CD4-positive, alpha-beta T cell (primary cell): ENCODE results near the gene SMIM41. TPM values are rescaled to one million over a fixed set of nuclear protein-coding genes. Genes with fewer than 3 reads are reported as not detected.

Experiments used
- ATAC-seq: fragments of 200-7000 bp; cut with Tn5 transposase; one replicate; pipeline ENCODE4 v1.10.0; 2022; ENCODE audit warnings: mild to moderate bottlenecking; ENCODE audit not compliant: poor library complexity
- CTCF ChIA-PET: fragments of 350-600 bp; sonication (Branson Sonifier 250); formaldehyde crosslinking; loops from one replicate; lab custom pipeline; 2021; ENCODE audit warnings: antibody characterized with exemption, inconsistent platforms; lab: Charles Lee
- POLR2A ChIA-PET: fragments of 350-600 bp; sonication (Branson Sonifier 250); formaldehyde crosslinking; loops from one replicate; lab custom pipeline; 2021; ENCODE audit warnings: antibody characterized with exemption, inconsistent platforms; lab: Charles Lee
- DNase-seq, 14 experiments: peaks; one replicate each; pipeline ENCODE4 v3.0.0-alpha.2; 2013 to 2020; ENCODE audit warnings: mixed read lengths in 2 of 14
- H3K27ac ChIP-seq, 2 donors: one replicate each; pipeline versions ENCODE4 v1.5.1 to v1.7.0; 2013; ENCODE audit warnings: low read length in 2 of 2, low read depth in 1 of 2, mild to moderate bottlenecking in 1 of 2
- H3K27me3 ChIP-seq, 2 experiments: 1 replicate in 1 of 2; 2 replicates in 1 of 2; pipeline versions ENCODE4 v1.6.1 to v1.7.0; 2013; ENCODE audit warnings: low read length in 2 of 2, control low read depth in 1 of 2, mild to moderate bottlenecking in 1 of 2, moderate library complexity in 1 of 2; ENCODE audit not compliant: insufficient read depth in 2 of 2, control insufficient read depth in 1 of 2
- H3K36me3 ChIP-seq: one replicate; pipeline ENCODE4 v1.6.1; 2013; ENCODE audit warnings: low read length, control low read depth; ENCODE audit not compliant: insufficient read depth
- H3K4me1 ChIP-seq: one replicate; pipeline ENCODE4 v1.6.1; 2013; ENCODE audit warnings: low read length, control low read depth; ENCODE audit not compliant: insufficient read depth
- H3K4me3 ChIP-seq: one replicate; pipeline ENCODE4 v1.5.1; 2013; ENCODE audit warnings: mild to moderate bottlenecking, low read length, moderate library complexity
- H3K9me3 ChIP-seq, 2 experiments: 1 replicate in 1 of 2; 2 replicates in 1 of 2; pipeline versions ENCODE4 v1.6.1 to v1.7.0; 2013; ENCODE audit warnings: low read length in 2 of 2, mild to moderate bottlenecking in 2 of 2, control low read depth in 1 of 2, moderate library complexity in 1 of 2; ENCODE audit not compliant: control insufficient read depth in 1 of 2, insufficient read depth in 1 of 2
- H3K27ac Mint-ChIP-seq: one replicate; pipeline ENCODE4 v1.8.0; 2020; ENCODE audit warnings: mixed read lengths
- H3K27me3 Mint-ChIP-seq: one replicate; pipeline ENCODE4 v1.8.0; 2021; ENCODE audit warnings: mixed read lengths
- H3K36me3 Mint-ChIP-seq: one replicate; pipeline ENCODE4 v1.8.0; 2021; ENCODE audit warnings: low read depth, mixed read lengths
- H3K4me1 Mint-ChIP-seq: one replicate; pipeline ENCODE4 v1.8.0; 2021; ENCODE audit warnings: low read depth, mixed read lengths
- H3K4me3 Mint-ChIP-seq: one replicate; pipeline ENCODE4 v1.8.0; 2020; ENCODE audit warnings: mild to moderate bottlenecking, mixed read lengths
- H3K9me3 Mint-ChIP-seq: one replicate; pipeline ENCODE4 v1.8.0; 2020; ENCODE audit warnings: mixed read lengths
- CTCF ChIP-seq: fragments of 200-600 bp; IDR thresholded peaks from one replicate; pipeline ENCODE4 v1.8.0; 2022; ENCODE audit warnings: antibody characterized with exemption, mild to moderate bottlenecking
- intact Hi-C, 2 experiments: fragments of 100-400 bp; cut with DNase I in 1 of 2; cut with micrococcal nuclease in 1 of 2; formaldehyde crosslinking; loops; one replicate each; pipeline versions ENCODE4 v1.15.1 to v1.9.0; 2023 to 2025; cut with DNase I, micrococcal nuclease
- total RNA-seq, 174 experiments: library from RNA in 2 of 174; stranded (reverse) in 2 of 174; gene quantifications; one replicate each; pipeline ENCODE4 v1.2.3 and lab custom pipeline; 2021 to 2026

SMIM41 gene
- total RNA-seq, 2 experiments from 2014 or later = not detected

GRCh38 chr12:52130711-52131110, 51.2 kb downstream of the SMIM41 start:
- no peaks in the 10 kb centered on the region for H3K36me3 ChIP-seq
- intact Hi-C loops = no loop called here
- DNase-seq (no peak), ATAC-seq (no peak)
- H3K4me3 ChIP-seq = no peak overlapping the region
- Mint-ChIP-seq H3K4me1 (no peaks in the 10 kb centered on the region), H3K4me3 (no peak overlapping the region), H3K9me3 (no peaks in the 10 kb centered on the region), H3K27ac (no peak overlapping the region), H3K27me3 (peaks cover 11% of the 10 kb centered on the region), H3K36me3 (no peaks in the 10 kb centered on the region)
- no peaks in the 10 kb centered on the region for H3K9me3 ChIP-seq
- no peaks in the 10 kb centered on the region for H3K4me1 ChIP-seq
- H3K27ac ChIP-seq = no peak overlapping the region
- H3K27me3 ChIP-seq = peaks cover 0 to 8% of the 10 kb centered on the region in 2 experiments
- ChIA-PET POLR2A (no interaction called here), CTCF (no interaction called here)
- no peak for TF ChIP-seq CTCF

GRCh38 chr12:52132754-52133161, 53.3 kb downstream of the SMIM41 start:
- H3K27me3 Mint-ChIP-seq = no peaks in the 10 kb centered on the region

GRCh38 chr12:52137746-52138145, 58.2 kb downstream of the SMIM41 start:
- Histone ChIP-seq H3K36me3 (no peaks in the 10 kb centered on the region), H3K27me3 (peaks cover 0 to 5% of the 10 kb centered on the region in 2 experiments), H3K4me3 (no peak overlapping the region), H3K27ac (no peak overlapping the region), H3K4me1 (no peaks in the 10 kb centered on the region), H3K9me3 (no peaks in the 10 kb centered on the region)
- no peaks in the 10 kb centered on the region for H3K4me1 Mint-ChIP-seq
- H3K27me3 Mint-ChIP-seq = peaks cover 5% of the 10 kb centered on the region
- ChIA-PET CTCF (no interaction called here), POLR2A (no interaction called here)
- intact Hi-C loops = no loop called here
- ATAC-seq = no peak
- H3K36me3 Mint-ChIP-seq = no peaks in the 10 kb centered on the region
- H3K27ac Mint-ChIP-seq = no peak overlapping the region
- no peak overlapping the region for H3K4me3 Mint-ChIP-seq
- no peak for DNase-seq
- TF ChIP-seq CTCF = no peak
- H3K9me3 Mint-ChIP-seq = no peaks in the 10 kb centered on the region

More at GRCh38 chr12:52132754-52133161, 53.3 kb downstream of the SMIM41 start:
- ATAC-seq (no peak), DNase-seq (no peak)
- H3K36me3 Mint-ChIP-seq = no peaks in the 10 kb centered on the region
- intact Hi-C loops = no loop called here
- Histone ChIP-seq H3K36me3 (no peaks in the 10 kb centered on the region), H3K4me3 (no peak overlapping the region), H3K4me1 (no peaks in the 10 kb centered on the region), H3K27ac (no peak overlapping the region), H3K9me3 (no peaks in the 10 kb centered on the region), H3K27me3 (no peaks in the 10 kb centered on the region)
- no peak overlapping the region for H3K4me3 Mint-ChIP-seq
- ChIA-PET POLR2A (no interaction called here), CTCF (interaction anchor here (1.1 kb wide), 1 partner anchor 11 kb away, joined by 3 read pairs; no protein-coding TSS in a partner anchor)
- no peaks in the 10 kb centered on the region for H3K9me3 Mint-ChIP-seq
- TF ChIP-seq CTCF = no peak
- H3K27ac Mint-ChIP-seq = no peak overlapping the region
- no peaks in the 10 kb centered on the region for H3K4me1 Mint-ChIP-seq
